Measurements from ENCODE around the gene FAM32A. TPM values are rescaled to one million over a fixed set of nuclear protein-coding genes. Genes with fewer than 3 reads are reported as not detected.

FAM32A gene
- total and polyA plus RNA-seq, 2 donors (not counting 1 experiment from before 2014, with no cell fraction given): 106 to 141 TPM

DNA sequence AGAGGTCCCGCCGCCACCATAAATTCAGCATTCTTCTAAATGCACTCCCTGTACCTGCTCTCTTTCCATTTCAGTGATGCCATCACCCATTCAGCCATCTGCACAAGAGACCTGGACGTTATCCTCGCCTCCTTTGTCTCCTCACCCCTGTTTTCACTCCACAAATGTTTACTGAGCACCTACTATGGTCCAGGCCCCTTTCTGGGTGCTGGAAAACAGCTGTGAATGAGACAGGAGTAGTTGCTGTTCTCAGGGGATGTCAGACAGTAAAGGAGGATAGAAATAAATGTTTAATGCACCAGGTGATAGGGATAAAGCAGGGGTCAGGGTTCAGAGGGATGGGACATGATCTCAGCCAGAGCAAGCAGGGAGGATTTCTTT lies 15.8 kb downstream of the FAM32A start:
- H3K79me2 ChIP-seq (ENCODE audit: control insufficient read depth, insufficient read depth, low read length): peaks cover 63% of the 10 kb centered on the region
- no peak overlapping the region for H2AFZ ChIP-seq (ENCODE audit: low read length)
- no peaks in the 10 kb centered on the region for H3K9me3 ChIP-seq (ENCODE audit: control insufficient read depth, insufficient read depth, low read depth, low read length)
- no peak overlapping the region for H3K4me3 ChIP-seq (replicated peaks in 1 of 4; ENCODE audit: control extremely low read depth in 1 of 4, insufficient read depth in 1 of 4, low read depth in 3 of 4, low read length in 4 of 4)
- no peak for TF ChIP-seq CTCF (conservative IDR thresholded peaks at IDR 0.05 in 1 of 2, IDR thresholded peaks at IDR 0.05 in 1 of 2; ENCODE audit: low read depth in 1 of 2, low read length in 2 of 2)
- no peak for TF ChIP-seq EZH2 (IDR thresholded peaks at IDR 0.05; ENCODE audit: low read length, missing control alignments)
- peaks cover 25% of the 10 kb centered on the region for H3K4me1 ChIP-seq (ENCODE audit: control insufficient read depth, extremely low read depth, insufficient read depth, low read length)
- H3K27me3 ChIP-seq (ENCODE audit: control insufficient read depth, insufficient read depth, low read length): no peaks in the 10 kb centered on the region
- peaks cover 35% of the 10 kb centered on the region for H3K36me3 ChIP-seq (ENCODE audit: control insufficient read depth, insufficient read depth, low read length)
- no peaks in the 10 kb centered on the region for H4K20me1 ChIP-seq (ENCODE audit: control insufficient read depth, extremely low read depth, insufficient read depth, low read length)
- no peak overlapping the region for H3K9ac ChIP-seq (ENCODE audit: insufficient read depth, low read length)
- H3K4me2 ChIP-seq (ENCODE audit: extremely low read depth, insufficient read depth, low read length): no peak overlapping the region
- DNase-seq (ENCODE audit: low read depth in 2 of 2): no peak
- H3K27ac ChIP-seq (ENCODE audit: insufficient read depth, low read length): no peak overlapping the region

DNA sequence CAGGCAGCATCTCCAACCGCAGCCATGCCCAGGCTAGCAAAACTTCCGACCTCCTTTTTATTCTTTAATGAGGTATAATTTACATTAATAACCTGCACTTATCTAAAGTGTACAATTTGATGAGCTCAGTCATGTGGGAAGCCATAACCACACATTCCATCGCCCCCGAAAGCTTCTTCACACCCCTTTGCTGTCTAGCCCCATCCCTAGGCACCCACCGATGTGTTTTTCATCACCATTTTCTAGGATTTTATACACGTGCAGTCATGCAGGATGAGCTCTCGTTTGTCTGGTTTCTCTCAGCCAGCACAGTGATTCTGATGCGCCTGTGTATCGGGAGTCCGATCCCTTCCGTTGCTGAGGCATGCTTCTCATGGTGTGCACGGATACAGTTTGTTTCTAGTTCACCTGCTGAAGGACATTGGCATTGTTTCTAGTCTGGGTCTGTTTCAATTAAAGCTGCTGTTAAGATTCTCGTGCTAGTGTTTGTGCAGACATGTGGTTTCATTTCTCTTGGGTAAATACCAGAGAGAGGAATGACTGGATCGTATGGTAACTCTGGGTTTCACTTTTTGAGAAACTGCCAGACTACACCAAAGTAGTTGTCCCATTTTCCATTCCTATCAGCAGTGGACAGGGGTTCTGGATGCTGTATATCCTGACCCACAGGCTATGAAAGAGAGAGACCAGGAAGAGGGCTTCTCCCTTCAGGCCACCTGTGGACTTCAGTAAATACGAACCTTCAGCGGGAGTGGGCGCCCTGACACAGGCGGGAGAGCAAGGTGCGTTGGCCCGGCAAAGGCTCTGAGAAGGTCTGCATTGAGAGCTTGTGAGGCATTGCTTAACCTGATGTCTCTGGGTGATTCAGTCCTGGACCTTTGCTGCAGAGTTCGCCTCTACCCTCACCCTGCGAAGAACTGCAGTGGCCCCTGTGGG lies 17.4 kb downstream of the FAM32A start:
- DNase-seq (ENCODE audit: low read depth in 2 of 2): peak in 1 of 2 donors; percentile 24
- Histone ChIP-seq H4K20me1 (ENCODE audit: control insufficient read depth, extremely low read depth, insufficient read depth, low read length) (no peaks in the 10 kb centered on the region), H3K36me3 (ENCODE audit: control insufficient read depth, insufficient read depth, low read length) (peaks cover 49% of the 10 kb centered on the region), H3K4me3 (replicated peaks in 1 of 4; ENCODE audit: control extremely low read depth in 1 of 4, insufficient read depth in 1 of 4, low read depth in 3 of 4, low read length in 4 of 4) (no peak overlapping the region), H3K27ac (ENCODE audit: insufficient read depth, low read length) (no peak overlapping the region), H3K9me3 (ENCODE audit: control insufficient read depth, insufficient read depth, low read depth, low read length) (no peaks in the 10 kb centered on the region), H3K4me2 (ENCODE audit: extremely low read depth, insufficient read depth, low read length) (no peak overlapping the region), H3K79me2 (ENCODE audit: control insufficient read depth, insufficient read depth, low read length) (peaks cover 67% of the 10 kb centered on the region), H3K4me1 (ENCODE audit: control insufficient read depth, extremely low read depth, insufficient read depth, low read length) (peaks cover 14% of the 10 kb centered on the region), H2AFZ (ENCODE audit: low read length) (no peak overlapping the region), H3K27me3 (ENCODE audit: control insufficient read depth, insufficient read depth, low read length) (no peaks in the 10 kb centered on the region), H3K9ac (ENCODE audit: insufficient read depth, low read length) (no peak overlapping the region)
- no peak for TF ChIP-seq CTCF (conservative IDR thresholded peaks at IDR 0.05 in 1 of 2, IDR thresholded peaks at IDR 0.05 in 1 of 2; ENCODE audit: low read depth in 1 of 2, low read length in 2 of 2)
- no peak for TF ChIP-seq EZH2 (IDR thresholded peaks at IDR 0.05; ENCODE audit: low read length, missing control alignments)

- no peak overlapping the region for H3K27ac ChIP-seq (ENCODE audit: insufficient read depth, low read length)
- no peaks in the 10 kb centered on the region for H3K9me3 ChIP-seq (ENCODE audit: control insufficient read depth, insufficient read depth, low read depth, low read length)
- H3K27me3 ChIP-seq (ENCODE audit: control insufficient read depth, insufficient read depth, low read length): no peaks in the 10 kb centered on the region
- no peak overlapping the region for H3K9ac ChIP-seq (ENCODE audit: insufficient read depth, low read length)
- no peak overlapping the region for H3K4me2 ChIP-seq (ENCODE audit: extremely low read depth, insufficient read depth, low read length)
- no peaks in the 10 kb centered on the region for H4K20me1 ChIP-seq (ENCODE audit: control insufficient read depth, extremely low read depth, insufficient read depth, low read length)
- H3K79me2 ChIP-seq (ENCODE audit: control insufficient read depth, insufficient read depth, low read length): peaks cover 61% of the 10 kb centered on the region
- TF ChIP-seq CTCF (conservative IDR thresholded peaks at IDR 0.05 in 1 of 2, IDR thresholded peaks at IDR 0.05 in 1 of 2; ENCODE audit: low read depth in 1 of 2, low read length in 2 of 2) (no peak), EZH2 (IDR thresholded peaks at IDR 0.05; ENCODE audit: low read length, missing control alignments) (no peak)
- no peak for DNase-seq (ENCODE audit: low read depth in 2 of 2)
- no peak overlapping the region for H2AFZ ChIP-seq (ENCODE audit: low read length)
- peaks cover 14% of the 10 kb centered on the region for H3K4me1 ChIP-seq (ENCODE audit: control insufficient read depth, extremely low read depth, insufficient read depth, low read length)
- H3K4me3 ChIP-seq (replicated peaks in 1 of 4; ENCODE audit: control extremely low read depth in 1 of 4, insufficient read depth in 1 of 4, low read depth in 3 of 4, low read length in 4 of 4): no peak overlapping the region
- peaks cover 55% of the 10 kb centered on the region for H3K36me3 ChIP-seq (ENCODE audit: control insufficient read depth, insufficient read depth, low read length)
Measured at GRCh38 chr19:16203256-16204004, 18.2 kb downstream of the FAM32A start.
